Adrenal gland (tissue), 12 donors: ENCODE measurements around the gene TNFRSF12A. TPM values are rescaled to one million over a fixed set of nuclear protein-coding genes. Genes with fewer than 3 reads are reported as not detected.

Source experiments
- DNase-seq, 7 donors: peaks; one replicate each; pipeline ENCODE4 v3.0.0-alpha.2; 2019 to 2020
- H3K27ac ChIP-seq, 5 donors: fragments of 200-600 bp; sonication (generic) in 4 of 5; 1 replicate in 3 of 5; 2 replicates in 2 of 5; pipeline versions ENCODE4 v1.5.1 to v1.8.0; 2016 to 2020; ENCODE audit warnings: mild to moderate bottlenecking in 1 of 5
- H3K27me3 ChIP-seq: fragments of 200-600 bp; 2 replicates; pipeline ENCODE4 v1.8.0; 2021
- H3K36me3 ChIP-seq, 2 donors: fragments of 200-600 bp; replicated peaks in 1 of 2; 1 replicate in 1 of 2; 2 replicates in 1 of 2; pipeline versions ENCODE4 v1.5.1 to v1.8.0; 2018 to 2022
- H3K4me1 ChIP-seq, 2 donors: fragments of 200-600 bp; replicated peaks in 1 of 2; 1 replicate in 1 of 2; 2 replicates in 1 of 2; pipeline versions ENCODE4 v1.5.1 to v1.8.0; 2018 to 2021
- H3K4me3 ChIP-seq, 4 donors: fragments of 200-600 bp; sonication (generic) in 3 of 4; one replicate each; pipeline ENCODE4 v1.5.1; 2016 to 2018
- H3K9me3 ChIP-seq, 3 donors: fragments of 200-600 bp; sonication (generic) in 1 of 3; replicated peaks in 1 of 3; 1 replicate in 2 of 3; 2 replicates in 1 of 3; pipeline versions ENCODE4 v1.5.1 to v1.8.0; 2016 to 2021
- POLR2A ChIP-seq, 2 donors: fragments of 450-650 bp; IDR thresholded peaks; one replicate each; pipeline ENCODE4 v1.6.1; 2017; ENCODE audit warnings: antibody characterized with exemption in 2 of 2, mild to moderate bottlenecking in 2 of 2, moderate library complexity in 1 of 2
- WGBS, 4 donors: extraction: QIAGEN DNeasy Blood & Tissue Kit in 2 of 4; methylation state at CpG; one replicate each; pipeline versions ENCODE4 v1.1.5 to v1.1.7; 2013 to 2017; 5-methylcytosine and 5-hydroxymethylcytosine counted together
- intact Hi-C, 2 donors: fragments of 100-400 bp; cut with DNase I; formaldehyde crosslinking; loops; one replicate each; pipeline versions ENCODE4 v1.14.1 to v1.15.0; 2022 to 2023
- polyA plus RNA-seq, 3 donors: library from polyadenylated mRNA; stranded (reverse); fragments of 200-250 nt in 2 of 3; fragments of 350-450 nt in 1 of 3; fragmentation: Illumina TruSeq in 1 of 3; extraction: RNeasy Lipid Tissue Mini Kit (QIAGEN cat#74804) in 1 of 3; gene quantifications; one replicate each; pipeline ENCODE4 v1.2.3, GENCODE V29; 2013 to 2014
- total RNA-seq, 9 donors: library from RNA; depleted of rRNA in 4 of 9; stranded (reverse); fragments of >200 nt in 4 of 9; fragments of 120-200 nt in 1 of 9; fragmentation: NEBNext Ultra II Directional in 1 of 9; extraction: Animal tissue kit (Norgen Biotek cat#: 25700) in 1 of 9; gene quantifications; one replicate each; pipeline versions ENCODE4 v1.1.0 to v1.2.4, GENCODE V29; 2013 to 2023
- TF ChIP-seq, protein P1 (sequence below), 6 experiments: fragments of 450-650 bp in 4 of 6; fragments of 200-600 bp in 2 of 6; sonication (generic) in 1 of 6; IDR thresholded peaks; 1 replicate in 5 of 6; 2 replicates in 1 of 6; pipeline versions ENCODE4 v1.5.1 to v1.8.0; 2016 to 2021; ENCODE audit warnings: antibody characterized with exemption in 6 of 6, mild to moderate bottlenecking in 2 of 6, moderate library complexity in 1 of 6
- donor health status: healthy with polysubstance abuse.
- donor health status: Bipolar disorder and iron deficiency.
- donor health status: DM: yes; HTN: yes; CAD: no.
- donor health status: DM: no; HTN: no; CAD: no.
- donor health status: DM: no; HTN: no; CAD: no.
- donor health status: DM: yes; HTN: yes; CAD: no.

Gene TNFRSF12A
- total and polyA plus RNA-seq, 12 donors: 8.8 to 175 (median 42.6) TPM

DNA sequence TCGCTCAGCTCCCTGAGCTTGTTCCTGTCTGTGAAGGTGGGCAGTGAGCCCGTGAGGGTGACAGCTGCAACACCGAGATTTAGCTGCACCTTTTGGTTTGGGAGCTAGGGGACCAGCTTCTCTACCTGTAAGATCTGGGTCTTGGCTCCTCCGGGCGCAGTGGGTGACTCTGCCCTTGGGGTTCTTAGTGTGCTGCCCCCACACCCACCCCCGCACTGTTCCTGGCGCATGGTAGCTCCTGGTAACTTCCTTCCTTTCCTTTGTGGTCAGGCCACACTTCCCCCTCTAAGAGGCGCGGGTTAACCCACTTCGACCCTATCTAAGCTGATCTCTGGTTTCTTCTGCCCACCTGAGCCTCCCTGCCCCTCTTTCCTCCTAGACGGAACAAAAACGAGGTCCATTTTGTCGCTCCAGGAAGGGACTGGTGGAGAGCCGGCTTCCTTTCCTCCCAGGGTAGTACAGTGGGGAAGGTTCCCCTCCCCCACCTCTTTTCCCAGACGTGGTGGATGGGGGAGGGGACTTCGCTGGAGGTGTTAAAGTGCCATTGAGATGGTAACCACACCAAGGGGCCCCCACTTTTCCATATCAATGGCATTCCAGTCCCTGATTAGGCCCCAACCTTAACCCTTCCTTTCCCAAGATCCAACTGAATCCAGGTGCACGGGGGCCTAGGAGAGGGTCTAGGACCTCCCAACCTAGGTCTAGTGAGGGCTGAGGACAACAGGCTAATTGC is 12.0 kb upstream of the TNFRSF12A start:
- Histone ChIP-seq H3K4me1 (peaks cover 0 to 4% of the 10 kb centered on the region in 2 donors), H3K4me3 (no peak overlapping the region), H3K9me3 (no peaks in the 10 kb centered on the region), H3K27me3 (peaks cover 12% of the 10 kb centered on the region), H3K36me3 (no peaks in the 10 kb centered on the region), H3K27ac (no peak overlapping the region)
- DNase-seq: no peak
- WGBS, 4 donors: 18 to 23% (median 19%) methylated on average over 15 to 17 of the region's 17 CpGs
- intact Hi-C loops: no loop called here
- no peak for TF ChIP-seq POLR2A (IDR thresholded peaks at IDR 0.05)
- TF ChIP-seq, protein P1, sequence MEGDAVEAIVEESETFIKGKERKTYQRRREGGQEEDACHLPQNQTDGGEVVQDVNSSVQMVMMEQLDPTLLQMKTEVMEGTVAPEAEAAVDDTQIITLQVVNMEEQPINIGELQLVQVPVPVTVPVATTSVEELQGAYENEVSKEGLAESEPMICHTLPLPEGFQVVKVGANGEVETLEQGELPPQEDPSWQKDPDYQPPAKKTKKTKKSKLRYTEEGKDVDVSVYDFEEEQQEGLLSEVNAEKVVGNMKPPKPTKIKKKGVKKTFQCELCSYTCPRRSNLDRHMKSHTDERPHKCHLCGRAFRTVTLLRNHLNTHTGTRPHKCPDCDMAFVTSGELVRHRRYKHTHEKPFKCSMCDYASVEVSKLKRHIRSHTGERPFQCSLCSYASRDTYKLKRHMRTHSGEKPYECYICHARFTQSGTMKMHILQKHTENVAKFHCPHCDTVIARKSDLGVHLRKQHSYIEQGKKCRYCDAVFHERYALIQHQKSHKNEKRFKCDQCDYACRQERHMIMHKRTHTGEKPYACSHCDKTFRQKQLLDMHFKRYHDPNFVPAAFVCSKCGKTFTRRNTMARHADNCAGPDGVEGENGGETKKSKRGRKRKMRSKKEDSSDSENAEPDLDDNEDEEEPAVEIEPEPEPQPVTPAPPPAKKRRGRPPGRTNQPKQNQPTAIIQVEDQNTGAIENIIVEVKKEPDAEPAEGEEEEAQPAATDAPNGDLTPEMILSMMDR (IDR thresholded peaks at IDR 0.05): no peak

DNA sequence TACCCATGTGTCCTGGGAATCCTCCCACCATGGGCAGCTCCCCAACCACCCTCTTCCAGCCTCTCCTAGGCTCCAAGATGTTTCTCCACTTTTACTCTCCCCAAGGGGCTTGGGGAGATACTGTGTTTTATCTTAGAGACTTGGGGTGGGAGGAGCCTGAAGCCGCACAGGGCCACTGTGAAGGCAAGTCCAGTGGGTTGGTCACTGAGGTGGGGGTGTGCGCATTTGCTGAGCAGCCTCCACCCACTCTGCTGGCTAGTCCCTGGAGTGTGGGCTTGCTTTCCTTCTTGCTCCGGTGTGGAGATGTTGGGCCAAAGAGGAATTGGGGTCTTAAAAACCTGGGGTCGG is 11.5 kb upstream of the TNFRSF12A start:
- H3K4me3 ChIP-seq: no peak overlapping the region
- no peaks in the 10 kb centered on the region for H3K36me3 ChIP-seq
- H3K4me1 ChIP-seq: peaks cover 0 to 4% of the 10 kb centered on the region in 2 donors
- no peak for DNase-seq
- H3K9me3 ChIP-seq: no peaks in the 10 kb centered on the region
- no peak for TF ChIP-seq POLR2A (IDR thresholded peaks at IDR 0.05)
- TF ChIP-seq, protein P1 (IDR thresholded peaks at IDR 0.05): no peak
- 32 to 53% (median 39%) methylated on average over 4 of the region's 4 CpGs for WGBS, 4 donors
- H3K27ac ChIP-seq: no peak overlapping the region
- H3K27me3 ChIP-seq: peaks cover 12% of the 10 kb centered on the region
- intact Hi-C loops: no loop called here

DNA sequence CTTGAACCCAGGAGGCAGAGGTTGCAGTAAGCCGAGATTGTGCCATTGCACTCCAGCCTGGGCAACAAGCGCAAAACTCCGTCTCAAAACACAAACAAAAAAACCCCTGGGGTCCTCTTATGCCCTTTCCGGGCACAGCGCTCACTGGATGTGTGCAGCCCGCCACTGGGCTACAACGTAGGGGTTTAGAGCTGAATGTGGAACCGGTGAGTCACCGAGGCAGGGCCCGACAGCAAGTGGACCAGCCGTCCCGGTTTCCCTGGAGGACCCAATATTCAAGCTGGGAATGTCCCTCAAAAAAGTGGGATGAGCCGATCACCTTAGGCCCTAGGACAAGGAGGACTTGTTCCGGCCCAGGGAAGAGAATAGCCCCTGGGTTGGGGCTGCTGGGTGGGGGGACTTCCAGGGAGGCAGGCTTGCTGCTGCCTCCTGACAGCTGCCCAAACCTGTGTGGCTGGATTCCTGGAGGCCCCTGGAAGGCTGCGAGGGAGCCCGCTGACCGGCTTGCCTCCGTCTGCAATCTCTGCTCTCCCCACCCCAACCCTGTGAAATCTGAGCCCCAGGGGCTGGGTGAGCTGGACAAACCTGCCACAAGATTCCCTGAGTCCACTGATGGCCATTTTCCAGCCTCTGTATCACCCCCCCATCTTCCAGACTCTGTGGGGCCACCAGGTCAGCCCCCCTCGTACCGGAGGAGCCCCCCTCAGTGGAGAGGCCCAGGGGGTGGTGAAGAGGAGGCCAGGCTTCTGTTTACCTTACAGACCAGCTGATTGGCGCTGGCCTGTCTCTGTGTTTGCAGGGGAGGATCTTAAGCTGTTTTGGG is 10.4 kb upstream of the TNFRSF12A start:
- Histone ChIP-seq H3K27me3 (peaks cover 12% of the 10 kb centered on the region), H3K36me3 (no peaks in the 10 kb centered on the region), H3K4me1 (peaks cover 0 to 3% of the 10 kb centered on the region in 2 donors), H3K9me3 (no peaks in the 10 kb centered on the region), H3K4me3 (no peak overlapping the region), H3K27ac (no peak overlapping the region)
- no peak for DNase-seq
- 41 to 56% (median 52%) methylated on average over 12 to 21 of the region's 21 CpGs for WGBS, 4 donors
- TF ChIP-seq, protein P1 (IDR thresholded peaks at IDR 0.05): no peak
- TF ChIP-seq POLR2A (IDR thresholded peaks at IDR 0.05): no peak
- intact Hi-C loops: no loop called here

DNA sequence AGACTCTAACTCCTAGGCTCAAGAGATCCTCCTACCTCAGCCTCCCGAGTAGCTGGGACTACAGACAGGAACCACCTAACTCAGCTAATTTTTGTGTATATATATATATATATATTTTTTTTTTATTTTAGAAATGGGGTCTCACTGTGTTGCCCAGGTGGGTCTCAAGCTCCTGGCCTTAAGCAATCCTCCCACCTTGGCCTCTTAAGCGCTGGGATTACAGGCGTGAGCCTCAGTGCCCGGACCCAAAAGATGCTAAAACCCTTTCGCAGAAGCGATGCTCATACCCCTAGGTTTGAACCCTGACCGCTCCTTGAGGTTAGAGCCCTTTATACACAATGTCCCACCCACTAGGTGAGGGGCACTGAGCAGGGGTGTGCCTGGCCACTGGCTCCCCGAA is 9.7 kb upstream of the TNFRSF12A start:
- H3K4me3 ChIP-seq: no peak overlapping the region
- intact Hi-C loops: no loop called here
- peaks cover 12% of the 10 kb centered on the region for H3K27me3 ChIP-seq
- no peak for DNase-seq
- H3K27ac ChIP-seq: no peak overlapping the region
- WGBS, 4 donors: 89 to 94% (median 90%) methylated on average over 5 to 8 of the region's 8 CpGs
- H3K9me3 ChIP-seq: no peaks in the 10 kb centered on the region
- no peaks in the 10 kb centered on the region for H3K36me3 ChIP-seq
- no peaks in the 10 kb centered on the region for H3K4me1 ChIP-seq
- TF ChIP-seq POLR2A (IDR thresholded peaks at IDR 0.05): no peak
- TF ChIP-seq, protein P1 (IDR thresholded peaks at IDR 0.05): no peak
